Spinal cord (tissue), 10 donors: ENCODE results near the gene ZNF506. TPM values are rescaled to one million over a fixed set of nuclear protein-coding genes. Genes with fewer than 3 reads are reported as not detected.
"Not testable (repeated sequence)": the region's sequence is repeated elsewhere in the genome, so short reads cannot be mapped to it uniquely, and the experiment has no call there.

Experiments
- DNase-seq, 6 donors: peaks; one replicate each; pipeline versions ENCODE4 v3.0.0 to v3.0.0-alpha.2; 2013 to 2015; ENCODE audit warnings: low spot score in 6 of 6, low read depth in 4 of 6
- H3K27ac ChIP-seq: one replicate; pipeline ENCODE4 v1.5.1; 2013; ENCODE audit warnings: low read depth, low read length, control low read depth
- H3K27me3 ChIP-seq: one replicate; pipeline ENCODE4 v1.6.1; 2013; ENCODE audit warnings: low read length; ENCODE audit not compliant: control insufficient read depth, insufficient read depth
- H3K36me3 ChIP-seq: one replicate; pipeline ENCODE4 v1.6.1; 2013; ENCODE audit warnings: low read length; ENCODE audit not compliant: control insufficient read depth, insufficient read depth
- H3K4me1 ChIP-seq: one replicate; pipeline ENCODE4 v1.6.1; 2013; ENCODE audit warnings: low read length; ENCODE audit not compliant: control insufficient read depth, insufficient read depth
- H3K4me3 ChIP-seq: one replicate; pipeline ENCODE4 v1.5.1; 2013; ENCODE audit warnings: low read depth, low read length, control low read depth
- H3K9me3 ChIP-seq: one replicate; pipeline ENCODE4 v1.6.1; 2013; ENCODE audit warnings: low read length; ENCODE audit not compliant: control insufficient read depth, insufficient read depth
- WGBS: methylation state at CpG from one replicate; pipeline ENCODE4 v1.1.5; 2013; ENCODE audit warnings: missing lambda C conversion rate; ENCODE audit not compliant: insufficient coverage; 5-methylcytosine and 5-hydroxymethylcytosine counted together
- polyA plus RNA-seq, 2 donors: library from polyadenylated mRNA; unstranded; fragments of 120-200 nt; gene quantifications; one replicate each; pipeline ENCODE4 v1.2.1, GENCODE V29; 2013; ENCODE audit not compliant: insufficient read length in 2 of 2
- total RNA-seq, 2 donors: library from RNA; depleted of rRNA in 1 of 2; stranded (reverse); fragments of 120-200 nt in 1 of 2; fragments of >200 nt in 1 of 2; gene quantifications; one replicate each; pipeline versions ENCODE4 v1.2.3 to v1.2.4, GENCODE V29; 2013 to 2014
- donor health status: healthy.

ZNF506 gene
- total and polyA plus RNA-seq, 4 donors, result 26.9 to 46.0 (median 30.1) TPM

DNA sequence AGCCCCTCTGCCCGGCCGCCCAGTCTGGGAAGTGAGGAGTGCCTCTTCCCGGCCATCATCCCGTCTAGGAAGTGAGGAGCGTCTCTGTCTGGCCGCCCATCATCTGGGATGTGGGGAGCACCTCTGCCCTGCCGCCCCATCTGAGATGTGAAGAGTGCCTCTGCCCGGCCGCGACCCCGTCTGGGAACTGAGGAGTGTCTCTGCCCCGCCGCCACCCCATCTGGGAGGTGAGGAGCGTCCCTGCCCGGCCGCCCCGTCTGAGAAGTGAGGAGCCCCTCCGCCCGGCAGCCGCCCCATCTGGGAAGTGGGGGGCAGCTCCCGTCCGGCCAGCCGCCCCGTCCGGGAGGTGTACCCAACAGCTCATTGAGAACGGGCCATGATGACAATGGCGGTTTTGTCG is 51.6 kb downstream of the ZNF506 start:
- not testable (repeated sequence) for H3K4me3 ChIP-seq, H3K9me3 ChIP-seq, DNase-seq, H3K4me1 ChIP-seq, H3K27ac ChIP-seq, H3K36me3 ChIP-seq, H3K27me3 ChIP-seq
- WGBS, result 92% methylated on average over 17 of the region's 28 CpGs

DNA sequence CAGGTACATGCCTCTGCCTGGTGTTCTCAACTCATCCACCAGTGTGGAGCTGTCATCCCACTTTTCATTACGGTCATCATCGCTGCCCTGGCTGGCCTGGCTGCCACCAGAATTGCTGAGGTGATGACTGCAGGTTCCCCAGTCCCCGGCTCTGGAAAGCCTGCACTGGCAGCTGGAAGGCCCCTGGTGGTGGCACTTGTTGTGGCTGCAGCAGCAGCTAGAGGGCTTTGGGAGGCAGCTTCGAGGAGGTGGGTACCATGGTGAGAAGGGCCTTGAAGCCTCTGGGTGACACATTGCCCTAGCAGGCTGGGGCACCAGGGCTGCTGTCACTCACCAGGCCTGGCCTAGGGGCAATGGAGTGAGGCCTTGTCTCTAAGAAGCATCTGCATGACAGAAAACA is 63.4 kb downstream of the ZNF506 start:
- Histone ChIP-seq H3K27ac (no peak overlapping the region), H3K4me3 (no peak overlapping the region), H3K27me3 (no peaks in the 10 kb centered on the region), H3K4me1 (no peaks in the 10 kb centered on the region), H3K9me3 (no peaks in the 10 kb centered on the region), H3K36me3 (peaks cover 5% of the 10 kb centered on the region)
- no peak for DNase-seq
- WGBS, result 85% methylated on average over 4 of the region's 4 CpGs

DNA sequence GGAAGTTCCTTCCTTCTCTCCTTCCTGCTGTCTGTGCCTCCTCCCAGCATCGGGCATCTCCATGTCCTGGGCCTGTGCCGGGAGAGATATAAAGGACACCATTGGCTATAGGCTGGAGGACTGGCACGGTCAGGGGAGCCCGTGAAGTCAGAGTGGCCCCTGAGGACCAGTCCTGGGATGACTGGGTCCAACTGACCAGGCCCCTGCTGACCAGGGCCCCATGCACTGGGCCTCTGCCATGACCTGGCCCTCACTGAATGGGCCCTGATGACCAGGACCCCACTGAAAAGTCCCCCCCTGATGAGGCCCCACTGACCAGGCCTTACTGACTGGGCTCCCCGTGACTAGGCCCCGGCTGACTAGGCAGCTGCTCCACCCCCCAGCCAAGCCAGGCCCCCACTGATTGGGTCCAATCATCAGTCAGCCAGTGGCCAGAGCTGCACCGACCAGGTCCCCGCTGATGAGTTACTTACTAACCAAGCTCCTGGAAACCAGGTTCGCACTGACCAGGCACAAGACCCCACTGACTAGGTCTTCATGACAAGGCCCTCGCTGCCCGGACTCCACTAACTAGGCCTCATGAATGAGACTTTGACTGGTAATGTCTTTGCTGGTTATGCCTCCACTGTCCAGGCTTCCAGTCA is 68.7 kb downstream of the ZNF506 start:
- no peaks in the 10 kb centered on the region for H3K27me3 ChIP-seq
- H3K4me1 ChIP-seq, result no peaks in the 10 kb centered on the region
- H3K9me3 ChIP-seq, result no peaks in the 10 kb centered on the region
- WGBS, result 98% methylated on average over 11 of the region's 11 CpGs
- DNase-seq, result no peak
- no peak overlapping the region for H3K4me3 ChIP-seq
- H3K36me3 ChIP-seq, result peaks cover 9% of the 10 kb centered on the region
- H3K27ac ChIP-seq, result no peak overlapping the region

DNA sequence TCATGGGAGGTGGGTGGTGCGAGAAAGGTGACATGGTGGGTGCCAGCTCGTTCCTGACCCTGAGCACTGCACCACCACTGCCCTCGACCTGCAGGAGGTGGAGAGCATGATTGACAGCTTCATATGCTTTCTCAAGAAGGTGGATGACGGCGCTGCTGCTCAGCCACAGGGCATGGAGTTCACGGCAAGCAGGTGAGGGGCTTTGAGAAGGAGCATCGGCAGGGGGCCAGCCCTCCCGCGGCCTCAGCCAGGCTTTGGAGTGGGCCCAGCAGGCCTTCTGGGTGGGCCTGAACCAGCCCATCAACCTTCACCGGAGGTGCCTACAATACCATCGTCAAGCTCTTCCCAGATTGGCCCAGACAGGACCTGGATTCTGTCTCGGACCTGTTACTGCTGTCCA is 69.7 kb downstream of the ZNF506 start:
- Histone ChIP-seq H3K27ac (no peak overlapping the region), H3K4me3 (no peak overlapping the region), H3K27me3 (no peaks in the 10 kb centered on the region), H3K9me3 (no peaks in the 10 kb centered on the region), H3K36me3 (peaks cover 8% of the 10 kb centered on the region), H3K4me1 (no peaks in the 10 kb centered on the region)
- no peak for DNase-seq
- 82% methylated on average over 11 of the region's 12 CpGs for WGBS

DNA sequence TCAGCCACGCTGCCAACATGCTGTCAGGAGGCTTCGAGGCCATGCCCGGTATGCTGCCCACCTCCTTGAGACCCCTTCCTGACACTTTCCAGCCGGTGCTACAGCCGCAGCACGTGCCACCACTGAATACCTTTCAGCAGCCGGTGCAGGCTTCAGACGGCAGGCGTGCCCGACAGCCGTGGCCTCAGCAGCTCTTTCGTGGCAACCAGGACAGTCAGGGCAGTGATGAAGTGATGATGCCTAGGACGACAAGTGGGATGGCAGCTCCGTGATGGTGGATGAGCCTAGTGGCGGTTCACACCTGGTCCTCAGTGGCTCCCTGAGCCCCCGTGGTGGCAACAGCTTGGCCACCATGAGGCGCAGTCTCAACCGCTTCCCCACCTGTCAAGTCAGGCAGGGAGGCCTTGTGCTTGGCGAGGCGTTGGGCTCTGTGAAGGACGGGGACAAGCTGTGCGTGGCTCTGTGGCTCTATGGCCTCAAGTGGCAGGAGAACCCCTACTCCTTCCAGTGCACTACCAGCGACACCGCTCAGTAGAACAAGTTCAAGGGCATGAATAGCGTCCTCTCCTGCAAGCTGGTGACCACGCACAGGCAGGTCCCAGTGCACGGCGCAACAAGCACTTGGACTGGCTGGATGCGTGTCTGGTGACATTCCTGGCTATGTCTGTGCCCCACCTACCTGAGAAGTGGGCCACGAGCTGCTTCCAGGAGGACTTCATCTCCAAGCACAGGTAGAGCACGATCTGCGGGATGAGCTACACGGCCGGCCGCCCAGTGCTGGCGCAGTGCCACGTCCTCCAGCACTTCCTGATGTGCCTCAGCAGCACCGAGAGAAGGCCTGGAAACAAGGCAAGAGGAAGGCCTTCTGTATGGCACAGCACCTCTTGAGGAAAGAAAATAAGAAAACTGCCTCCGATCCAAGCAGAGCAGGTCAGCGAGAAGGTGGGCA is 70.4 kb downstream of the ZNF506 start:
- no peak for DNase-seq

DNA sequence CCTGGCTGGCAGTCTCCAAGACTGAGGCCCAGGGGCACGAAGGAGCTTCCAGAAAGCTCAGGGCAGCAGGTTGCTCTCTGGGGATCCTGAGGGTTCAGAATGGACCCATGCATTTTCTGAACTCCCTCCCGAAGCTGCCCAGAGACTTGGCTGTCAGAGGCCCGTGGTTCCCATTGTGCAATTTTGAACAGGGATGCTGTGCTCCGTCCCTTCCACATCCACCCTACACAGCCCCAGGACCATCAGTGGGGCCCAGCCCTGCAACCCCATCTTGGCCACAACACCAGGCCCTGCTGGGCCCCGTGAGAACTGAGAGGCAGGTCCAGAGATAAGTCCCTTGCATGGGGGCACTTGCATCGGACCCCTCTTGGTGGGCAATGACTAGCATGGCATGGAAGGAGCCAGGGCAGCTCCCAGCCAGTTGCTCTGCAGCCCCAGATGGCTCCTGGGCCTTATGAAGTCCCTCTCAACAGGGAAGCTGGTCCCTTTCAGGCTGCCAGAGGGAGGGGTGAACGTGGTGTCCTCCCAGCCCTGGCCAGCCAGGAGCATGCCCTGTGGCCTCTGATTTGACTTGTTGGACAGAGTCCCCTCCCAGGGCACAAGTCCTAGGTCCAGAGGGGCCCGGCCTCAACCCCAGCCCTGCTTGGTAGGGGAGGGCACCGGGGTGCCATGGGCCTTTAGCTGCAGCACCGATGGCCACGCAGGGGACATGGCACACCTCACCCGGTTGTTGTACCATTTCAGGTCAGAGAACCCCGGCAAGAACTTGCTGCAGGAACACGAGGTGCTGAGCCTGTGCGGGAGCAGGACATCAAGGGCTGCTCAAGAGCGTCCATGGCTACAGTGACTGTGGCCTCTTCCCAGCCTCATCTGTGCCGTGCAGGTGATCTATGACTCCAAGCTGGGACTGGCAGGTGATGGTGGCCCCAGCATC is 71.4 kb downstream of the ZNF506 start:
- H3K4me1 ChIP-seq, result no peaks in the 10 kb centered on the region
- H3K27me3 ChIP-seq, result no peaks in the 10 kb centered on the region
- 79% methylated on average over 17 of the region's 17 CpGs for WGBS
- H3K36me3 ChIP-seq, result peaks cover 8% of the 10 kb centered on the region
- H3K27ac ChIP-seq, result no peak overlapping the region
- no peak for DNase-seq
- no peaks in the 10 kb centered on the region for H3K9me3 ChIP-seq
- no peak overlapping the region for H3K4me3 ChIP-seq

More for the DNA sequence above, 70.4 kb downstream of the ZNF506 start:
- WGBS, result 93% methylated on average over 40 of the region's 40 CpGs
- no peak overlapping the region for H3K4me3 ChIP-seq
- H3K36me3 ChIP-seq, result peaks cover 8% of the 10 kb centered on the region
- no peak overlapping the region for H3K27ac ChIP-seq
- H3K27me3 ChIP-seq, result no peaks in the 10 kb centered on the region
- H3K4me1 ChIP-seq, result no peaks in the 10 kb centered on the region
- H3K9me3 ChIP-seq, result no peaks in the 10 kb centered on the region

DNA sequence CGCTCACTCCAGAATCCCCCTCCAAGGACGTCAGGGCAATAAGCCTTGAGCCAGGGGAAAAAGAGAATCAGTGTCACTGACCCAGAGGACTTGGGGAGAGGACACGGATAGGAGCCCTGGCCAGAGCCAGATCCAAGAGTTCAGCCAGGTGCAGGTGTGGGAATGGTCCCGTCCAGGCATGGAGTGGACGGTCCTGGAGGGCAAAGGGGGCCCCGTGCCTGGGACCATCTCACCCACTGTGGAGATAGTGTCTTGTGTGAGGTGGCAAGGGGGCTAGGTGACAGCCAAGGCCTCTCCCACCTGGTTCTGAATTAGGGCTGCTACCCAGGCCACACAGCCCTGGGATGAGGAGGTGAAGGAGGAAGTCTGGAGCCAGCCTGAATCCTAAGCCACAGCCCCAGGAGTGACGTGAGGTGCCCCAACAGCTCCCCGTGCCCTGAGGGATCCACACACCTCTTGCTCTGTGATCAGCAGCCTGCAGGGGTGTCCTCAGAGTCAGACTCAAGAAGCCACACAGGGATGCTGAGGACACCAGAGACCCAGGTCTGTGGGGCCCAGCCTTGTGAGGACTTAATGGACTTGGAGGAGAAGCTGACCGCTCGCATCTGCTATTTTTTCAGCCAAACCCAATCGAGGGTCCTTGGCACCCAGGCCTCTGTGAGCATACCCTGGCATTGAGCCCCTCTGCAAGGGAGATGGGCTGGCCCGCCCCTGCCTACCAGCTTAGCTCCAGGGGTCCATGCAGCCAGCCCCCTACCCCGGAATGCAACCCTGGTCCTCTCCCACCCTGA is 72.2 kb downstream of the ZNF506 start:
- DNase-seq, result no peak
- Histone ChIP-seq H3K27me3 (no peaks in the 10 kb centered on the region), H3K27ac (no peak overlapping the region), H3K9me3 (no peaks in the 10 kb centered on the region), H3K4me1 (no peaks in the 10 kb centered on the region), H3K36me3 (peaks cover 8% of the 10 kb centered on the region), H3K4me3 (no peak overlapping the region)
- 70% methylated on average over 13 of the region's 13 CpGs for WGBS

DNA sequence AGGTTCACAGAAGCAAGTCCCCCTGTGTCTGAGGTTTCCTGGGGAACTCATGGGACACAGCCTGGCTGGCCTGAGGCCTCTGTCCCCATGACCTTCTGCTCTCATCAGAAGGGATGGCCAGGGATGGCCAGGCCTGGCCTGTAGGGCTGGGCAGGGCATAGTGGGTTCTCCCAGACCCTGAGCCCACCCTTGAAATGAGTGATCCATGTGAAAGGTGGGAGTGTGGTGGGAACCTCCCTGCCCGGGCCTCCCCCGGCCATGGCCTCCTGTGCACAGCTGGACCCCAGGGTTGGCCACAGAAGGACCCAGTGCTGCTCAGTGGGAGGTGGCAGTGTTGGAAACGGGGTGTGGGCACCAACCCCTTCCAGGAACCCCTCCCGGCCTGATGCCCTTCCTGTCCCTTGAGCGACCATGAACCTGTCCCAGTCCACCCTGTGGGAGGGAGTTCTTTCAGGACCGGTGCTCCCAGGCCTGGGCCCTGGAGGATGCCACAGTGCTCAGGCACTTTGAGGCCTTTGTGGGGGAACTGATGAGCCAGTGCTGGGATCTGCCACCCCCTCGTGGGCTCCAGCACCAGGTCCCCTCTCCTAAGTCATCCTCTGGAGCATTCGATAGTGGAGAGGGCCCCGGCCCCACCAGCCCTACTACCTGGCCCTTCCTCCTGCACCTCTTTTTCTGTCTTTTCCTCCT is 73.2 kb downstream of the ZNF506 start:
- no peaks in the 10 kb centered on the region for H3K4me1 ChIP-seq
- H3K36me3 ChIP-seq, result peaks cover 8% of the 10 kb centered on the region
- H3K27me3 ChIP-seq, result no peaks in the 10 kb centered on the region
- WGBS, result 89% methylated on average over 8 of the region's 9 CpGs
- DNase-seq, result no peak
- H3K4me3 ChIP-seq, result no peak overlapping the region
- H3K9me3 ChIP-seq, result no peaks in the 10 kb centered on the region
- H3K27ac ChIP-seq, result no peak overlapping the region
